GM19193 (cell line): ENCODE data around the gene IZUMO4.

ENCODE experiments used
- POLR2A ChIP-seq: IDR thresholded peaks from 4 replicates; pipeline ENCODE4 v1.6.1; 2011; ENCODE audit not compliant: insufficient read depth, insufficient read length; ENCODE audit errors: extremely low read depth

Gene IZUMO4

DNA sequence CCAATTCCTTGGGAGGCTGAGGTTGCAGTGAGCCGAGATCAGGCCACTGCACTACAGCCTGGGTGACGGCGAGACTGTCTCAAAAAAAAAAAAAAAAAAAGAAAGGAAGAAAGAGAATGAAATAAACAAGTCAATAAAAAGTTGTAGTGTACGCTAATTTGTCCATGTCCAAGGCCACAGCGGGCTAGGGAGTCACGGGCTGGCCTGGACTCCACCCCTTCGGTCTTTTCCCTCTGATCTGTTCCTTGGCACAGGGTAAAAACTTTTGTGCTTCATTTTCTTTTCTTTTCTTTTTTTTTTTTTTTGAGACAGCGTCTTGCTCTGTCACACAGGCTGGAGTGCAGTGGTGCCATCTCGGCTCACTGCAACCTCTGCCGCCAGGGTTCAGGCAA, 26.3 kb upstream of the IZUMO4 start:
- TF ChIP-seq POLR2A = no peak

DNA sequence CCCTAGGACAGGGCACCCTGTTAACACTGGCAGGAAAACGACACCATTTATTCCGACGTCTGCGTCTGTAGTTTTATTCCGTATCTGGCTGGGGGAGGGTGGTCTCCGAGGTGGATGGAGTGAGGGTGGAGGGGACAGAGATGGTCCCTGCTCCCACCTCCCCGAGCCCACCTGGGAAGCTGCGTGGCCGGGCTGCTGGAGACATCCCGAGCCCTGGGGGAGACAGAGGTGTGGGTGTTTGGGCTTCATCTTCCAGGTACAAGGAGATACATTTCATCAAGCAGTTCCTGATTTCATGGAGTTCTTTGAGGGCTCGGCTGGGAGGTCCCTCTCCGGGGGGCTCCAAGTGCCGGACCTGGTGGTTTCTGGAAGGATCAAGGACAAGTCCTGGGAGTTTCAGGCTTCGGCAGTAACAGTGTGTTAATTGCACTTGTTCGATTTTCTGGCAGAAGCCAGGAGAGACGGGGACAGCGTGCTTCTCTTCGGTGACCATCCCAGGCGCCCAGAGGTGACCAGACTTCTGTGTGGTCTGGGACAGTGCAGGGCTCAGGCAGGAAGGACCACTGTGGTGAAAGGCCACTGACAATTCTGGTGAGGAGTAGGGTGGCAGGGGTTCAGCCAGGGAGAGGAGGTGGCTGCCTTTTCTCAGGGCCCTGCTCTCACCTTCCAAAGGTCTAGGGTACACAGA, 25.6 kb upstream of the IZUMO4 start:
- TF ChIP-seq POLR2A = no peak

DNA sequence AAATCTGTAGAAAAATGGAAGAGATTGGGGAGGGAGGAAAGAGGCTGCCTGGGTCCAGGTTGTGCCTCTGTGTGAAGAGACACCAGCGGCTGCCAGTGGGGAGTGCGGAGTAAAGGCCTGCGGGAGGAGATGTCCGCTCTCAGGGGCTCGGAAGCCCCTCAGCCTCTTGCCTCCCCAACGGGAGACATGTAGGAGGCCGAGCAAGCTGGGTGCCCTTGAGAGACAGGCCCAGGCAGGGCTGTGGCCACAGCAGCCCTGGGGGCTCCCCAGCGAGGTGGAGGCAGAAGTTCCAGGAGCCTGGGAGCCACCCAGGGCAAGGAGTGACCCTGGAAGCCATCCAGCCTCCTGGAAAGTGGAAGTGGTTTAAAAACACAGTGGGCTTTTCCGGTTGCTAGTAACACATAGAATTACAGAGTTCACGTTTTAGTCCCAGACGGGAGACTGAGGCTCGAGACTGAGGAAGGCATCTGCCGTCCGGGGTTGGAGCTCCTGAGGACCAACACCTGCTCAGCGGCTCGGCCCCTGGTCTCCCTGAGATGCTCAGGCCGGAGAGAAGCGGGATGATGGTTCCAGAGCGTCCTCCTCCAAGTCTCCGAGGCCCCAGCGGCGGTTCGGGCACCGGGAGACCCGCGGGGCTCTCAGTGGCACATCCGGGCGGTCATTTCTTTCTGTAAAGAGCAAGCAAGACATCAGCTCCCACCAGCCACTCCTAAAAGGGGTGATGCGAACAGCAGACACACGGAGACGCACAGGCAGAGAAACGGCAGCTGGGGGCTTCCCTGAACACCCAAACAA, 23.8 kb upstream of the IZUMO4 start:
- peak; percentile 14 for TF ChIP-seq POLR2A

DNA sequence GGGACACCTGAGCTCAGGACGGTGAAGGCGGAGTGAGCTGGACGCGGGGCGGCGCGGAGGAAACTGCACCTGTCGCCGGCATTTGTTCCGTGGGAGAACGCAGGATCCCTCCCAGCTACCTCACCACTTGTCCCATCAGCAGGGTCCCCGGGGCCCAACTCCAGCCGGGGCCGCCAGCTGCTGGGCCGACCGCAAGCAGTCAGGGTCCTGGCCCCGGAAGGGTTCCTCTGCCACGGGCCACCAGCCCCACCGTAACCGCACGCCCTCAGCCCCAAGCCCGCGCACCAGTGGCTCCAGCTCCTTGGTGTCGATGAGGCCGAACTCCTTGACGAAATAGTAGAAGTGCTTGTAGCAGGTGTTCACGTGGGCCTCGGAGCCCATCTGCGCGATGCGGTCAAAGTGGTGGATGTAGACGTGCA, 20.2 kb upstream of the IZUMO4 start:
- TF ChIP-seq POLR2A = no peak

DNA sequence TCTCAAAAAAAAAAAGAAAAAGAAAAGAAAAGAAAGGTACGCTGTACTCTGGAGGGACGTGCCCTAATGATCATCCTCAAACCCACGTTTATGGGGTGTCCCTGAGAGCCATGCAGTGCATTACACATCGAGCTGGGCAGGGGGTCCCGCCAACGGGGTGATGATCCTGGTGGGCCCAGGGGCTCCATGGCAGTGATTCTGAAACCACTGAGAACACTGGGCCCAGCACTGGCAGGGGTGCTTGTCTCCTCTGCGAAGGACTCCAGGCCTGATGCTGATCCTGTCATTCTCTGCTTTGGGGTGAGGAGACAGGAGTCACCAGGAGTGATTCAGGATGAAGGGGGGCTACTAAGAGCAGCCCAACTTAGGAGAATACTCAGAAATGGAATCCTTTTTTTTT, 19.3 kb upstream of the IZUMO4 start:
- no peak for TF ChIP-seq POLR2A

DNA sequence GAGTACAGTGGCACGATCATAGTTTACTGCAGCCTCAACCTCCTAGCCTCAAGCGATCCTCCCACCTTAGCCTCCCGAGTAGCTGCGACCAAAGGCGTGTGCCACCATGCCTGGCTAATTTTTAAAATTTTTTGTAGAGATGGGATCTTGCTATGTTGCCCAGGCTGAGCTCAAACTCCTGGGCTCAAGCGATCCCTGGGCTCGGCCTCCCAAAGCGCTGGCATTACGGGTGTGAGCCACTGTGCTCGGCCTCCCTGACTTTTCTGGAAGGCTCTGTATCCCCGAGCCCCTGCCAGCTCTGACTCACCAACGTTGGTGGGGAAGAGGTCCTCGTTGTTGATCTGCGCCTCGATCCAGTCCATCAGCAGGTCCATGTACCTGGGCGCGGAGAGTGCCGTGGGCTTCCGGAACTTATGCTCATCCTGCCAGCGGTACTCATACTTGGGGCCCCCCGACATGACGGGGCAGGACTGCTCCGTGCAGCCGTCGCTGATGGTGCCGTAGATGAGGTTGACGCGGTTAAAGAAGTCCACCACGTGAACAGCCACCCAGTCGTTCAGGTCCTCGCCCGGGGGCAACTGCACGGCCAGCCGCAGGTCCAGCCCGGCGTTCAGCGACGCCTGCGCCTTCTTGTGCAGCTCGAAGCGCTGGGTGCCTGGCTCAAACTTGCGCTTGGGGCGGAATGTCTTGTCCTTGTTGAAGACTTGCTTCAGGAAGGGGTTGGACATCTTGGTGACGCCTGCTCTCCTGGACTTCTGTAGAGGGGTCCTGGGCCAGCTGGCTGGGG, 18.7 kb upstream of the IZUMO4 start:
- TF ChIP-seq POLR2A = peak; percentile 34

DNA sequence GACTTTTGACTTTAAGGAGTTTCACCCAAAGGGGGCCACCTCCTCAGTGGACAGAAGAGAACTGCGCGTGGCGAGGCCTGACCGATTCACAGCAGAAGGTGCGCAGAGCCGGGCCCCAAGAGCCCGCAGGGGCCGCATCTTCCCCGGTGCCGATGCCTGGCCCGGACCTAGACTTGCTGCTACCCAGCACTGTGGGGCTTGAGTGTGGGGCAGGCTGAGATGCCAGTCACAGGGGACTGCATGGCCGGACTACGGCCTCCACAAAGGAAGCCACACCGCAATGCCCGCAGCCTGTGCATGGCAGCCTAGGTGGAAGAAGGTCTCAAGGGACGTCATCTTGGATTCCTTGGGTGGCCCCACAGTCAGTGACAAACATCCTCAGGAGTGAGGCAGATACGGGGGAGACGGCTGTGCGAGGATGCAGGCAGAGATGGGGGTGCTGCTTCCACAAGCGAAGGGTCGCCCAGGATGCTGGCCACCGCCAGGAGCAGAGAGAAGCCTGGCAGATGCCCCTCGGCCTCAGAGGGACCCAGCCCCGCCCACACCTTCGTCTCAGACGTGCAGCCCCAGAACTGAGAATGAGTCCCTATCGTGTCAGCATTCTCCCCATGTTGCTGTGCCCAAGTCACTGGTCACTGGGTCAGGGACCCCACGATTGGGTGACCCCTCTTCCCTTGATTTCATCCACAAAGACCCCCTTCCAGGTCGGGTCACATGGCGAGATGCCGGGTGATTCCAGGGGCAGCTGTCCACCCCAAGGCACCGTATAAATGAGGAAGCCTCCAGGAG, 17.4 kb upstream of the IZUMO4 start:
- no peak for TF ChIP-seq POLR2A

DNA sequence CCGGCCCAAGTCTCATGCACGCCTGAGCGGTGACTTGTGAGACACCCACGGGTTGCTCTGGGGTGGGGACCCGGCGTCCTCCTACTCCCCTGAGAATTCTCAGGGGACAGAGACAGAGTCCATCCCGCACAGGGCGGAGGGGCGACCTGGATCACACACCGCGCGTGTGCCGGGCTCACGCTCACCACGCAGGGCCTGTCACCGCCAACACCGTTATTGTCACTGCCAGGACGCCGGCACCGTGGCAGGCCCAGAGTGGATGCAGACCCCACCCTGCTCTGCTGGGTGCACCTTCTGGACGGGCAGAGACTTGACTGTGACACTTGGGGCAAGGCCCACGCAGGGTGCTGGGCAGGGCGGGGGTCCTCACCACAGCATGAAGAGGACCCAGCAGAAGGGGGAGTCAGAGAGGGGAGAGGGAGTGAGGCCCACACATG, 16.8 kb upstream of the IZUMO4 start:
- no peak for TF ChIP-seq POLR2A

DNA sequence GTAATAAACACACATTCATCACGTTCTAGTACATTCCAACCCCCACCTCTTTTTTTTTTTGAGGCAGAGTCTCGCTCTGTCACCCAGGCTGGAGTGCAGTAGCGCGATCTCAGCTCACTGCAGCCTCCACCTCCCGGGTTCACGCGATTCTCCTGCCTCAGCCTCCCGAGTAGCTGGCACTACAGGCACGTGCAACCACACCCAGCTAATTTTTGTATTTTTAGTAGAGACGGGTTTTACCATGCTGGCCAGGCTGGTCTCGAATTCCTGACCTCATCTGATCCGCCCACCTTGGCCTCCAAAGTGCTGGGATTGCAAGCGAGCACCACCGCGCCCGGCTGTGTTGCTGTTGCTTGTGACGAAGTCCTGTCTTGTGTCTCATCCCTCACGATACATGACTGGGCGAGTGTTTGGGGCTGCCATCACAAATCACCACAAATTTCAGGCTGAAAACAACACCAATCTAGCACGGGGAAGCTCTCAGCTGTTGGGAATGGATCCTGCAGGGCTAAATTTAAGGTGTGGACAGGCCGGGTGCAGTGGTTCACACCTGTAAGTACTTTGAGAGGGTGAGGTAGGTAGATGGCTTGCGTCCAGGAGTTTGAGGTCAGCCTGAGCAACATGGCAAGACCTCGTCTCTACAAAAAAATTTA, 16.3 kb upstream of the IZUMO4 start:
- TF ChIP-seq POLR2A = no peak

DNA sequence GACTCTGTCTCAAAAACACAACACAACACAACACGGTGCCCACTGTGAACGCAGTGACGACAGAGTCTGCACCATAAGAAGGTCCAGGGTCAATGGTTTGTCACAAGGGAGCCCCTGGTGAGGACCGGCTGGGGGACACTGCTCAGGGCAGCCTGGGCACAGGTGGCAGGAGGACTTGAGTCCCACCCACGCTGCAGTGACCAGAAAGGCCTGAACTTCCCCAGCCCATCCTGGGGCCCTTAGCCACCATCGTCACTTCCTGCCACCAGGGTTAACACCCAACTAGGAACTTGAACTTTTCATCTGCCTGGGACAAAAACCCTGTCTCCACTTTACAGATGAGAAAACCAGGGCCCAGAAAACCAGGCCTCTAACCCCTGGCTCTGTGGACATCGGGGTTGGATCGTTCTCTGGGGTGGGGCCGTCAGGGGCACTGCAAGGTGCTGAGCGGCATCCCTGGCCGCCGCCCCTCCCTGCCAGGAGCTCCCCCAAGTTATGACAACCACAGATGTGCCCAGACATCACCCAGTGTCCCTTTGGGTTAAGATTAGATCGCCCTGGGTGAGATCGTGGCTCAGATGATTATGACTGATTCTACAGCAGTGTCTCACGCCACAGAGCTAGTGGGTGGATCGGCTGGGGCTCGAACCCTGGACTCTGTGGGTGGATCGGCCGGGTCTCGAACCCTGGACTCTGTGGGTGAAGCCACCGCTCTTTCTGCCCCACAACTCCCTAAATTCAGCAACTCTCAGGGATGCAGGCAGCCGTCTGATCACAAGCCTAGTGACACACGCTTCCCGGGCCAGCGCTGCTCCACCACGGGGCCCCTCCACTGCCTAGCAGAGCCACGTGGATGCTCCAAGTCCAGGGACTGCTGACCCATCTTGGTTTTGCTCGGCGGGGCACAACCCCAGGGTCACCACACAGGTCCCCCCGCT, 14.6 kb upstream of the IZUMO4 start:
- no peak for TF ChIP-seq POLR2A

DNA sequence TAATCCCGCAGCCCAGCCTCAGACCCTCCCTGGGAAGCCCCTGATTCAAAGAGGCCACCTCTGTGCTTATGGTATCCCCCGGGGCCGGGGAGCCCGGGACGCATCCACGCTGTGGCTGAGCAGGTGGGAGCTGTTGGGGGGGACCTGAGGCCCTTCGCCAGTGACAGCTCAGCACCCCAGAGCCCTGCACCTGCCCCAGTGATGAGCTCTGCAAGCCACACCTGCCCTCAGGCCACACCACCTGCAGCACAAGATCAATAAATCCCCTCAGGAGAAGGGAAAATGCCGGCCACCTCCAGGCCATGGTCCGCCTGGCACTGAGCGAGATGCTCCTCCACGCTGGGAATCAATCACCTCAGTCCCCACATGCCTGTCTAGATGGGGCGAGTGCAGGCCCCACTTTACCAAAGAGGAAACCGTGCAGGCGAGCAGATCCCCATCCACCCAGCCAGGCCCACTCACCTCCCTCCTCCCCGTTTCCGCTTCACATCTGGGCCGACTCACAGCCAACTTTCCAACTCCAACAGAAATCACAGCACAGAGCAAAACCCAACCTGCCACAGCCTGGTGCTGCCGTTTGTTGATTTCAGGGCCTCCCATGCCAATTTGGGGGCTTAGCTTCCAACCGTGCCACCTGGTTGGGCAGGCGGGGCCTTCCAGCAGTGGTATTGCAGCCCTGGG, 13.4 kb upstream of the IZUMO4 start:
- peak; percentile 38 for TF ChIP-seq POLR2A

DNA sequence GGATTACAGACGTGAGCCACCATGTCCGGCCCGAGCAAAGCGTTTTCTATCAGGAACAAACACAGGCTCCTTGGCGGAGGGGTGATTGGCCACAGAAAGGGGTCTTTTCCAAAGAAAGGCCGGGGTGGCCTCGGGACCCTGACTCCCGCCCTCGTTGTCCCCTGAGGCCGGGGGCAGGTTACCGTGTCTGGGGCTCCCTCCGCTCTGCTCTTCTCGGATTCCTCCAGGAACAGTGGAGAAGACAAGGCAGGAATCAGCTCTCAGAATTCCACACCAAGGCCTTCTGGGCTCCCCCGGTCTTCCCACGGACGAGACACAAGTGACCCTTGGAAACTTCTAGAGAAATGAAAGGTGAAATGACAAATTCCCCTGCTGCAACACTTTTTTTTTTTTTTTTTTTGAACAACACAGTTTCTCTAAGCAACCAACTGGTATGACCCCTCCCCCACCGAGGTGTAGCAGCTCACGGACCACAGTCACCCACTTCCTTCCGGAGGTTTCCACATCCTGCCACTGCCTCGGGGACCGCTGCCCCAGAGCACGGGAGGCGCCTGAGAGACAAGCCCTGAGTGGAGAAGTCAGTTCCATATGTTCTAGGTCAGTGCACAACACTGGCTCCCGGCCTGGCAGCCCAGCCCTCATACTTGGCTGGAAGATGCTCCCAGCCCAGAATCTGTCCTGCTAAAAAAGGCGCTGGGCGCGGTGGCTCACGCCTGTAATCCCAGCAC, 11.6 kb upstream of the IZUMO4 start:
- peak; percentile 83 for TF ChIP-seq POLR2A
